Prostate gland (tissue), 2 donors: Measurements from ENCODE around the gene POPDC3. TPM values are rescaled to one million over a fixed set of nuclear protein-coding genes. Genes with fewer than 3 reads are reported as not detected.

Source experiments
- DNase-seq: peaks from one replicate; pipeline ENCODE4 v3.0.0-alpha.2; 2019; ENCODE audit warnings: low spot score
- H3K27ac ChIP-seq, 2 donors: fragments of 200-600 bp; sonication (generic); 2 replicates each; pipeline ENCODE4 v1.5.1; 2017 to 2019
- H3K27me3 ChIP-seq: fragments of 200-600 bp; sonication (generic); replicated peaks from 2 replicates; pipeline ENCODE4 v1.5.1; 2019; ENCODE audit not compliant: insufficient read depth
- H3K36me3 ChIP-seq, 2 donors: fragments of 200-600 bp; sonication (generic); 1 replicate in 1 of 2; 2 replicates in 1 of 2; pipeline versions ENCODE4 v1.5.1 to v1.8.1; 2017 to 2019
- H3K4me1 ChIP-seq: fragments of 200-600 bp; sonication (generic); replicated peaks from 2 replicates; pipeline ENCODE4 v1.5.1; 2019
- H3K4me3 ChIP-seq, 2 donors: fragments of 200-600 bp; sonication (generic); 2 replicates each; pipeline ENCODE4 v1.5.1; 2017 to 2019
- H3K9me3 ChIP-seq: fragments of 200-600 bp; sonication (generic); 2 replicates; pipeline ENCODE4 v1.5.1; 2017
- POLR2A ChIP-seq: fragments of 450-650 bp; IDR thresholded peaks from one replicate; pipeline ENCODE4 v1.6.1; 2016; ENCODE audit warnings: antibody characterized with exemption, mild to moderate bottlenecking
- POLR2AphosphoS5 ChIP-seq: sonication (generic); formaldehyde crosslinking; IDR thresholded peaks from one replicate; pipeline ENCODE4 v1.6.1; 2017; ENCODE audit warnings: antibody characterized with exemption
- WGBS: methylation state at CpG from one replicate; pipeline ENCODE4 v1.1.5; 2018; 5-methylcytosine and 5-hydroxymethylcytosine counted together
- intact Hi-C: fragments of 100-400 bp; cut with DNase I; formaldehyde crosslinking; loops from one replicate; pipeline ENCODE4 v1.14.2; 2022
- total RNA-seq, 2 donors: library from RNA; depleted of rRNA; stranded (reverse); fragments of >200 nt; gene quantifications; one replicate each; pipeline ENCODE4 v1.1.0, GENCODE V29; 2016
- TF ChIP-seq, protein P1 (sequence below), 4 experiments: fragments of 200-600 bp in 2 of 4; fragments of 450-650 bp in 2 of 4; sonication (generic) in 2 of 4; IDR thresholded peaks; 1 replicate in 3 of 4; 2 replicates in 1 of 4; pipeline ENCODE4 v1.5.1; 2016 to 2019; ENCODE audit warnings: antibody characterized with exemption in 4 of 4, mild to moderate bottlenecking in 2 of 4, moderate library complexity in 2 of 4

The POPDC3 gene
- total RNA-seq, 2 donors from 2014 or later, result 2.3 TPM; not detected in 1

GRCh38 chr6:105211831-105212230 lies 32.0 kb upstream of the POPDC3 start:
- intact Hi-C loops, result no loop called here
- H3K9me3 ChIP-seq, result no peaks in the 10 kb centered on the region
- H3K27ac ChIP-seq, result no peak overlapping the region
- TF ChIP-seq POLR2A (no peak), POLR2AphosphoS5 (no peak)
- TF ChIP-seq, protein P1, sequence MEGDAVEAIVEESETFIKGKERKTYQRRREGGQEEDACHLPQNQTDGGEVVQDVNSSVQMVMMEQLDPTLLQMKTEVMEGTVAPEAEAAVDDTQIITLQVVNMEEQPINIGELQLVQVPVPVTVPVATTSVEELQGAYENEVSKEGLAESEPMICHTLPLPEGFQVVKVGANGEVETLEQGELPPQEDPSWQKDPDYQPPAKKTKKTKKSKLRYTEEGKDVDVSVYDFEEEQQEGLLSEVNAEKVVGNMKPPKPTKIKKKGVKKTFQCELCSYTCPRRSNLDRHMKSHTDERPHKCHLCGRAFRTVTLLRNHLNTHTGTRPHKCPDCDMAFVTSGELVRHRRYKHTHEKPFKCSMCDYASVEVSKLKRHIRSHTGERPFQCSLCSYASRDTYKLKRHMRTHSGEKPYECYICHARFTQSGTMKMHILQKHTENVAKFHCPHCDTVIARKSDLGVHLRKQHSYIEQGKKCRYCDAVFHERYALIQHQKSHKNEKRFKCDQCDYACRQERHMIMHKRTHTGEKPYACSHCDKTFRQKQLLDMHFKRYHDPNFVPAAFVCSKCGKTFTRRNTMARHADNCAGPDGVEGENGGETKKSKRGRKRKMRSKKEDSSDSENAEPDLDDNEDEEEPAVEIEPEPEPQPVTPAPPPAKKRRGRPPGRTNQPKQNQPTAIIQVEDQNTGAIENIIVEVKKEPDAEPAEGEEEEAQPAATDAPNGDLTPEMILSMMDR (IDR thresholded peaks at IDR 0.05), result no peak
- DNase-seq, result no peak
- no peak overlapping the region for H3K4me3 ChIP-seq
- 95% methylated on average over 3 of the region's 3 CpGs for WGBS
- no peaks in the 10 kb centered on the region for H3K27me3 ChIP-seq
- no peaks in the 10 kb centered on the region for H3K36me3 ChIP-seq
- no peaks in the 10 kb centered on the region for H3K4me1 ChIP-seq

DNA sequence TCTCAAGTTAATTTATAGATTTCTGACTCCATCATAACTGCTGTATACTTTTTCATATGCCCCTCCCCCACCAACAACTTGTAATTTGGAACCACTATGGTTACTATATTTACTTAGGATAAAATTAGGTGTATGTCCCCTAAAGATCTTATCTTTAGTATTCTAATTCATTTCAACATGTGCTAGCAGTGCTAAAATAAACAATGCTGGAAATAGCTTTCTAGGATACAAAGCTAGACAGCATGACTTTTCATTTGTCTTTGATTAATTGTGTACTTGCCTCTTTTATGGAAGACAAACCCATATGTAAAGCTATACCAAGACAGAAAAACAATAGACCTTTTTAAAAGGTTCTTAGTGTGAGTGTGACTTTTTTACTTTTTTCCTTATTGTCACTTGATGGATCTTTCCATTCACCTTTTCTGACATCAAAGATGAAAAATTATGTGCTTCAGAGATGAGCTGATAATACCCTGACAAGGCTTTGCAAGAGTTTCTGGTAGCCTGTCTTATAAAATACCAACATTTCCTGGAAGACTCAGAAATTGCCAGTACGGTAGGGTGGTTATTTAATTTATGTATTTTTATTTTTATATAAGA lies 31.2 kb upstream of the POPDC3 start:
- Histone ChIP-seq H3K9me3 (no peaks in the 10 kb centered on the region), H3K4me3 (no peak overlapping the region), H3K36me3 (no peaks in the 10 kb centered on the region), H3K27me3 (no peaks in the 10 kb centered on the region), H3K4me1 (no peaks in the 10 kb centered on the region), H3K27ac (no peak overlapping the region)
- TF ChIP-seq POLR2A, result no peak
- TF ChIP-seq, protein P1 (IDR thresholded peaks at IDR 0.05), result no peak
- TF ChIP-seq POLR2AphosphoS5, result no peak
- intact Hi-C loops, result no loop called here
- no peak for DNase-seq
- WGBS, result 63% methylated on average over 1 of the region's 1 CpG

DNA sequence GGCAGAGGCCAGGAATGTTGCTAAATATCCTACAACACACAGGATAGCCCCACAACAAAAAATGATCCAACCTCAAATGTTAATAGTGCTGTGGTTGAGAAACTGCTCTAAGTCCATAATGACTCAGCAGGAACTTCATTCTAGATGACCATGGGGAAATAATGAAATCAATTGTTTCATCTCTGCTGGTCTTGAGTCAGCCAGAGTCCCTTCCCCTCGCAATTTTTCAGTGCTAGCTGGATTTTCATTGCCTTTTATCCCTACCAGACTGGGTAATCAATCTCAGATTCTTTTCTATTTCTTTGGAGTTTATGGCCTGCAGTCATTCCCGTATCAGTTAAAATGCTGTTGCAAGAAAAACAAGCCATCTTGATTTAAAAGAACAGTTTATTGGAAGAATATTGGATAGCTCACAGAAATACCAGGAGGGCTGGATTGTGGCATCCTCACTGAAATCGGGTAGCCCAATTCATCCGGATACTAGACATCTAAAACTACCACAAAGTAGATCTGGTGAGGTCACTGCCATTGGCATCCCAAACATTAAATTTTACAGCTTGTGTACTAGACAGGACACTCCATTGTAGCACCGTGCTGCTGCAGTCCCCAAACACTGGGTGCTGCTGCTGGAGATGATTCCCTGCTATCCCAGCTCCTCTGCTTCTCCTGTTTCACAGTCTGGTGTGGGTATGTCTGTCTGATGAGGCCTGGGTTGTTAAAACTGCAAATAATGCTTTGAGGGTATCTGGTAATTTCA lies 30.3 kb upstream of the POPDC3 start:
- no peak overlapping the region for H3K4me3 ChIP-seq
- H3K9me3 ChIP-seq, result no peaks in the 10 kb centered on the region
- no peaks in the 10 kb centered on the region for H3K36me3 ChIP-seq
- no peaks in the 10 kb centered on the region for H3K4me1 ChIP-seq
- 40% methylated on average over 5 of the region's 5 CpGs for WGBS
- intact Hi-C loops, result no loop called here
- no peak overlapping the region for H3K27ac ChIP-seq
- no peak for TF ChIP-seq POLR2A
- TF ChIP-seq, protein P1 (IDR thresholded peaks at IDR 0.05), result no peak
- no peak for TF ChIP-seq POLR2AphosphoS5
- no peak for DNase-seq
- H3K27me3 ChIP-seq, result no peaks in the 10 kb centered on the region

GRCh38 chr6:105207524-105208269 lies 27.9 kb upstream of the POPDC3 start:
- DNase-seq, result no peak
- no peak overlapping the region for H3K4me3 ChIP-seq
- no peaks in the 10 kb centered on the region for H3K36me3 ChIP-seq
- no peak for TF ChIP-seq POLR2AphosphoS5
- no peak for TF ChIP-seq POLR2A
- TF ChIP-seq, protein P1 (IDR thresholded peaks at IDR 0.05), result no peak
- H3K4me1 ChIP-seq, result no peaks in the 10 kb centered on the region
- H3K27me3 ChIP-seq, result no peaks in the 10 kb centered on the region
- intact Hi-C loops, result no loop called here
- H3K9me3 ChIP-seq, result no peaks in the 10 kb centered on the region
- WGBS, result 98% methylated on average over 6 of the region's 6 CpGs
- no peak overlapping the region for H3K27ac ChIP-seq
